SK-N-SH (cell line): ENCODE data around the gene NIPAL3. TPM values are rescaled to one million over a fixed set of nuclear protein-coding genes. Genes with fewer than 3 reads are reported as not detected.

Source experiments
- CTCF ChIA-PET: fragments of 300-600, 350-600 bp; formaldehyde crosslinking; extraction: SDS; loops from one replicate; lab custom pipeline; 2021; lab: Yijun Ruan, JAX
- POLR2A ChIA-PET: fragments of 350-600 bp; sonication (Branson Sonifier 250); formaldehyde crosslinking; extraction: SDS; loops from one replicate; lab custom pipeline; 2020; ENCODE audit warnings: antibody characterized with exemption, inconsistent platforms; lab: Yijun Ruan, JAX
- DNase-seq: peaks from one replicate; pipeline ENCODE4 v3.0.0; 2012
- H2AFZ ChIP-seq: fragments of 200-600 bp; sonication (generic); 2 replicates; pipeline ENCODE4 v1.8.1; 2016; ENCODE audit warnings: antibody characterized with exemption, mild to moderate bottlenecking, low read depth
- H3F3A ChIP-seq: fragments of 200-600 bp; sonication (generic); replicated peaks from 2 replicates; pipeline ENCODE3; 2016; ENCODE audit warnings: antibody characterized with exemption, mild to moderate bottlenecking; ENCODE audit not compliant: insufficient read depth
- H3K27ac ChIP-seq, 2 experiments: fragments of 200-500 bp in 1 of 2; fragments of 200-600 bp in 1 of 2; sonication (Bioruptor generic) in 1 of 2; sonication (generic), shearing (Covaris generic) in 1 of 2; 2 replicates each; pipeline versions ENCODE4 v1.5.1 to v1.6.1; 2014 to 2016; ENCODE audit warnings: low read depth in 2 of 2, inconsistent platforms in 1 of 2, low read length in 1 of 2, mild to moderate bottlenecking in 1 of 2, mixed read lengths in 1 of 2
- H3K27me3 ChIP-seq: fragments of 200-600 bp; sonication (generic), shearing (Covaris generic); 2 replicates; pipeline ENCODE4 v1.6.1; 2016; ENCODE audit warnings: mixed run types; ENCODE audit not compliant: insufficient read depth
- H3K36me3 ChIP-seq, 2 experiments: fragments of 200-500 bp in 1 of 2; fragments of 200-600 bp in 1 of 2; sonication (Bioruptor generic) in 1 of 2; sonication (generic) in 1 of 2; replicated peaks in 1 of 2; 2 replicates each; pipeline versions ENCODE3 to v1.5.1; 2014 to 2016; ENCODE audit warnings: low read length in 1 of 2, mild to moderate bottlenecking in 1 of 2; ENCODE audit not compliant: insufficient read depth in 2 of 2, control insufficient read depth in 1 of 2
- H3K4me1 ChIP-seq, 2 experiments: fragments of 200-500 bp in 1 of 2; fragments of 200-600 bp in 1 of 2; sonication (Bioruptor generic) in 1 of 2; sonication (generic), shearing (Covaris generic) in 1 of 2; 2 replicates each; pipeline versions ENCODE4 v1.5.1 to v1.6.1; 2014 to 2016; ENCODE audit warnings: low read depth in 1 of 2, low read length in 1 of 2, mixed run types in 1 of 2; ENCODE audit not compliant: insufficient read depth in 2 of 2, control insufficient read depth in 1 of 2
- H3K4me2 ChIP-seq: fragments of 200-600 bp; sonication (generic), shearing (Covaris generic); 2 replicates; pipeline ENCODE4 v1.6.1; 2017; ENCODE audit warnings: mixed run types
- H3K4me3 ChIP-seq, 2 experiments: fragments of 200-500 bp in 1 of 2; fragments of 200-600 bp in 1 of 2; sonication (Bioruptor generic) in 1 of 2; sonication (generic), shearing (Covaris generic) in 1 of 2; 2 replicates each; pipeline versions ENCODE4 v1.5.1 to v1.8.1; 2014 to 2016; ENCODE audit warnings: low read depth in 2 of 2, inconsistent platforms in 1 of 2, low read length in 1 of 2, mild to moderate bottlenecking in 1 of 2, mixed read lengths in 1 of 2, moderate library complexity in 1 of 2
- H3K79me2 ChIP-seq: fragments of 200-600 bp; sonication (generic); 2 replicates; pipeline ENCODE4 v1.8.1; 2017; ENCODE audit warnings: mild to moderate bottlenecking; ENCODE audit not compliant: insufficient read depth
- H3K9ac ChIP-seq: fragments of 200-600 bp; sonication (generic); 2 replicates; pipeline ENCODE4 v1.6.1; 2017; ENCODE audit warnings: mixed run types
- H3K9me2 ChIP-seq: fragments of 200-600 bp; sonication (generic); 2 replicates; pipeline ENCODE4 v1.6.1; 2017; ENCODE audit warnings: mixed run types
- H3K9me3 ChIP-seq: fragments of 200-600 bp; sonication (generic); 2 replicates; pipeline ENCODE4 v1.6.1; 2017; ENCODE audit warnings: mixed run types, mild to moderate bottlenecking, moderate library complexity
- H4K20me1 ChIP-seq: fragments of 200-600 bp; sonication (generic); 2 replicates; pipeline ENCODE4 v1.6.1; 2017; ENCODE audit warnings: mild to moderate bottlenecking, mixed run types; ENCODE audit not compliant: insufficient read depth
- CHD2 ChIP-seq: fragments of 150-350 bp; IDR thresholded peaks from 2 replicates; pipeline ENCODE4 v1.6.1; 2018; ENCODE audit warnings: low read length; ENCODE audit not compliant: partially characterized antibody
- EZH2phosphoT487 ChIP-seq: fragments of 200-600 bp; sonication (generic); IDR thresholded peaks from 2 replicates; pipeline ENCODE4 v1.6.1; 2017; ENCODE audit warnings: low read depth, mixed run types, mild to moderate bottlenecking, antibody characterized with exemption, moderate library complexity, borderline replicate concordance
- FOSL2 ChIP-seq: IDR thresholded peaks from 2 replicates; pipeline ENCODE4 v1.4.0; 2012; ENCODE audit warnings: low read depth, mild to moderate bottlenecking, moderate library complexity, borderline replicate concordance
- GABPA ChIP-seq: IDR thresholded peaks from 2 replicates; pipeline ENCODE4 v1.4.0; 2012; ENCODE audit warnings: low read depth, mild to moderate bottlenecking
- GATA2 ChIP-seq: sonication (generic); formaldehyde crosslinking; IDR thresholded peaks from 2 replicates; pipeline ENCODE4 v1.5.0; 2020; ENCODE audit warnings: mild to moderate bottlenecking, missing genetic modification reagents
- MEF2A ChIP-seq: IDR thresholded peaks from 2 replicates; pipeline ENCODE4 v1.4.0; 2012; ENCODE audit warnings: low read depth, borderline replicate concordance
- MXI1 ChIP-seq: IDR thresholded peaks from 2 replicates; pipeline ENCODE4 v1.6.1; 2012; ENCODE audit warnings: mild to moderate bottlenecking, low read depth, low read length, improper control_type of control experiment
- NFIC ChIP-seq: IDR thresholded peaks from 2 replicates; pipeline ENCODE4 v1.4.0; 2012; ENCODE audit warnings: borderline replicate concordance
- NRF1 ChIP-seq: IDR thresholded peaks from 2 replicates; pipeline ENCODE4 v1.6.1; 2012; ENCODE audit warnings: low read depth, mild to moderate bottlenecking, low read length
- POLR2AphosphoS5 ChIP-seq: IDR thresholded peaks from 2 replicates; pipeline ENCODE4 v1.6.1; 2012; ENCODE audit warnings: low read depth, low read length
- RXRA ChIP-seq: IDR thresholded peaks from 2 replicates; pipeline ENCODE4 v1.4.0; 2012; ENCODE audit warnings: low read depth, mild to moderate bottlenecking, borderline replicate concordance
- SMC3 ChIP-seq: IDR thresholded peaks from 2 replicates; pipeline ENCODE4 v1.6.1; 2012; ENCODE audit warnings: low read depth, low read length, improper control_type of control experiment
- TCF12 ChIP-seq: IDR thresholded peaks from 2 replicates; pipeline ENCODE4 v1.4.0; 2012
- TEAD4 ChIP-seq: IDR thresholded peaks from 2 replicates; pipeline ENCODE4 v1.4.0; 2012; ENCODE audit warnings: mild to moderate bottlenecking, borderline replicate concordance; ENCODE audit not compliant: insufficient read depth
- whole genome bisulfite sequencing: methylation state at CpG from one replicate; pipeline ENCODE4 v1.1.6; 2017; ENCODE audit warnings: low lambda C conversion rate; 5-methylcytosine and 5-hydroxymethylcytosine counted together
- polyA plus RNA-seq, 3 experiments: library from polyadenylated mRNA; depleted of rRNA; stranded (reverse); fragments of >200 nt; gene quantifications; 2 replicates each; pipeline ENCODE4 v1.2.3, GENCODE V29; 2012
- TF ChIP-seq, protein P1 (sequence below): IDR thresholded peaks from 2 replicates; pipeline ENCODE4; 2012
- TF ChIP-seq, protein P2 (sequence below): fragments of 200-600 bp; sonication (generic); IDR thresholded peaks from 2 replicates; pipeline ENCODE4 v1.6.1; 2017; ENCODE audit warnings: antibody characterized with exemption, mild to moderate bottlenecking, moderate library complexity
- TF ChIP-seq, protein P3 (sequence below): fragments of 150-350 bp; IDR thresholded peaks from 2 replicates; pipeline ENCODE4 v1.6.1; 2017; ENCODE audit warnings: antibody characterized with exemption, low read length, low read depth, borderline replicate concordance

The NIPAL3 gene
- polyA plus RNA-seq, 1 of the 3 experiments (the other 2 are of a cell fraction), result 20.3 TPM

DNA sequence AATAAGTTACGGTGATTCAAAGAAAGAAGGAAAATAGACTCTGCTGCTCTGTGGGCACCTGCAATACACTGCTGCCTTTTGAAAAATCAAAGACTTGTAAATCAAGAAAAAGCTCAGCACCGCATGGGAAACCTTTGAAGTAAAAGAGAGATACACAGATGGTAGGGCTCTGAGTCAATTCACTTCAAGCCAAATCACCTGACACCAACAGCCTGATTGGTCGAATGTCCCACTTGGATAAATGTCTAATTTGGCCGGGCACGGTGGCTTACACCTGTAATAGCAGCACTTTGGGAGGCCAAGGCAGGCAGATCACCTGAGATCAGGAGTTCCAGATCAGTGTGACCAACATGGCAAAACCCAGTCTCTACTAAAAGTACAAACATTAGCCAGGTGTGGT is 67.8 kb downstream of the NIPAL3 start:
- Histone ChIP-seq H3F3A (no peaks in the 10 kb centered on the region), H3K36me3 (no peaks in the 10 kb centered on the region), H3K4me1 (no peaks in the 10 kb centered on the region), H3K27ac (no peak overlapping the region), H3K9me3 (no peaks in the 10 kb centered on the region), H3K4me3 (no peak overlapping the region), H2AFZ (no peak overlapping the region), H3K9me2 (no peaks in the 10 kb centered on the region), H4K20me1 (no peaks in the 10 kb centered on the region), H3K9ac (no peak overlapping the region), H3K79me2 (no peaks in the 10 kb centered on the region), H3K4me2 (no peak overlapping the region), H3K27me3 (no peaks in the 10 kb centered on the region)
- DNase-seq, result no peak
- CTCF ChIA-PET, result interaction anchor here (0.9 to 1.4 kb wide), 2 partner anchors 11 to 68 kb away, joined by 4 to 5 read pairs; partner anchors contain the start of gene NIPAL3
- POLR2A ChIA-PET, result no interaction called here
- no peak for TF ChIP-seq EZH2phosphoT487
- no peak for TF ChIP-seq GABPA
- no peak for TF ChIP-seq SMC3
- TF ChIP-seq, protein P1, sequence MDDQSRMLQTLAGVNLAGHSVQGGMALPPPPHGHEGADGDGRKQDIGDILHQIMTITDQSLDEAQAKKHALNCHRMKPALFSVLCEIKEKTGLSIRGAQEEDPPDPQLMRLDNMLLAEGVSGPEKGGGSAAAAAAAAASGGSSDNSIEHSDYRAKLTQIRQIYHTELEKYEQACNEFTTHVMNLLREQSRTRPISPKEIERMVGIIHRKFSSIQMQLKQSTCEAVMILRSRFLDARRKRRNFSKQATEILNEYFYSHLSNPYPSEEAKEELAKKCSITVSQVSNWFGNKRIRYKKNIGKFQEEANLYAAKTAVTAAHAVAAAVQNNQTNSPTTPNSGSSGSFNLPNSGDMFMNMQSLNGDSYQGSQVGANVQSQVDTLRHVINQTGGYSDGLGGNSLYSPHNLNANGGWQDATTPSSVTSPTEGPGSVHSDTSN, result no peak
- no peak for TF ChIP-seq MXI1
- TF ChIP-seq CHD2, result no peak
- TF ChIP-seq, protein P2, sequence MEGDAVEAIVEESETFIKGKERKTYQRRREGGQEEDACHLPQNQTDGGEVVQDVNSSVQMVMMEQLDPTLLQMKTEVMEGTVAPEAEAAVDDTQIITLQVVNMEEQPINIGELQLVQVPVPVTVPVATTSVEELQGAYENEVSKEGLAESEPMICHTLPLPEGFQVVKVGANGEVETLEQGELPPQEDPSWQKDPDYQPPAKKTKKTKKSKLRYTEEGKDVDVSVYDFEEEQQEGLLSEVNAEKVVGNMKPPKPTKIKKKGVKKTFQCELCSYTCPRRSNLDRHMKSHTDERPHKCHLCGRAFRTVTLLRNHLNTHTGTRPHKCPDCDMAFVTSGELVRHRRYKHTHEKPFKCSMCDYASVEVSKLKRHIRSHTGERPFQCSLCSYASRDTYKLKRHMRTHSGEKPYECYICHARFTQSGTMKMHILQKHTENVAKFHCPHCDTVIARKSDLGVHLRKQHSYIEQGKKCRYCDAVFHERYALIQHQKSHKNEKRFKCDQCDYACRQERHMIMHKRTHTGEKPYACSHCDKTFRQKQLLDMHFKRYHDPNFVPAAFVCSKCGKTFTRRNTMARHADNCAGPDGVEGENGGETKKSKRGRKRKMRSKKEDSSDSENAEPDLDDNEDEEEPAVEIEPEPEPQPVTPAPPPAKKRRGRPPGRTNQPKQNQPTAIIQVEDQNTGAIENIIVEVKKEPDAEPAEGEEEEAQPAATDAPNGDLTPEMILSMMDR, result no peak
- no peak for TF ChIP-seq POLR2AphosphoS5
- TF ChIP-seq MEF2A, result no peak
- no peak for TF ChIP-seq NRF1
- no peak for TF ChIP-seq TCF12
- TF ChIP-seq, protein P3, sequence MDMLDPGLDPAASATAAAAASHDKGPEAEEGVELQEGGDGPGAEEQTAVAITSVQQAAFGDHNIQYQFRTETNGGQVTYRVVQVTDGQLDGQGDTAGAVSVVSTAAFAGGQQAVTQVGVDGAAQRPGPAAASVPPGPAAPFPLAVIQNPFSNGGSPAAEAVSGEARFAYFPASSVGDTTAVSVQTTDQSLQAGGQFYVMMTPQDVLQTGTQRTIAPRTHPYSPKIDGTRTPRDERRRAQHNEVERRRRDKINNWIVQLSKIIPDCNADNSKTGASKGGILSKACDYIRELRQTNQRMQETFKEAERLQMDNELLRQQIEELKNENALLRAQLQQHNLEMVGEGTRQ, result no peak
- TF ChIP-seq TEAD4, result no peak
- TF ChIP-seq GATA2 (CRISPR knock-in tag), result no peak
- TF ChIP-seq RXRA, result no peak
- TF ChIP-seq FOSL2, result no peak
- no peak for TF ChIP-seq NFIC
- 89% methylated on average over 5 of the region's 5 CpGs for WGBS
